DOHH2 (cell line): Measurements from ENCODE around the gene BBS12.

Experiments used
- EZH2phosphoT487 ChIP-seq: fragments of 200-600 bp; sonication (generic); IDR thresholded peaks from 2 replicates; pipeline ENCODE4 v1.6.1; 2017; ENCODE audit warnings: borderline replicate concordance, mild to moderate bottlenecking, antibody characterized with exemption, low read length, moderate library complexity, mixed read lengths
- TF ChIP-seq, protein P1 (sequence below): fragments of 200-600 bp; sonication (generic); IDR thresholded peaks from one replicate; pipeline ENCODE4 v1.5.1; 2014; ENCODE audit warnings: antibody characterized with exemption, mild to moderate bottlenecking, low read depth, low read length; ENCODE audit not compliant: poor library complexity, severe bottlenecking

DNA sequence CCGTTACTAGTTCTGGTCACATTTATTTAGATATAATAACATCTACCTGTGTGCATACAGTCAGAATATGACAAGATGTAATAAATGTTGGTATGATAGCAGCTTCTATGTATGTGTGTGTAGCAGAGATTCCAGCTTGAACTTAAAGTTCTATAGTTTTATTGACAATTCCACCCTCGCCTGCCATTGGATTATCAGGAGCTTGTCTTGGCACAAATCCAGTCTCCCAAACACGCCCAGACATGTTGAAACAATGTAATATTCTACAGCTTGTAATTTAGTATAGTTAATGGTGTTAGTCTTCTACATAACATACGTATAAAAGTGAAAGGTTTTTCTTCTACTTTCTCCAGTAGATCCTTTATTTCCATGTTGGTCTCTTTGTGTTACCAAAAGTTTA lies 44.4 kb downstream of the BBS12 start:
- TF ChIP-seq, protein P1, sequence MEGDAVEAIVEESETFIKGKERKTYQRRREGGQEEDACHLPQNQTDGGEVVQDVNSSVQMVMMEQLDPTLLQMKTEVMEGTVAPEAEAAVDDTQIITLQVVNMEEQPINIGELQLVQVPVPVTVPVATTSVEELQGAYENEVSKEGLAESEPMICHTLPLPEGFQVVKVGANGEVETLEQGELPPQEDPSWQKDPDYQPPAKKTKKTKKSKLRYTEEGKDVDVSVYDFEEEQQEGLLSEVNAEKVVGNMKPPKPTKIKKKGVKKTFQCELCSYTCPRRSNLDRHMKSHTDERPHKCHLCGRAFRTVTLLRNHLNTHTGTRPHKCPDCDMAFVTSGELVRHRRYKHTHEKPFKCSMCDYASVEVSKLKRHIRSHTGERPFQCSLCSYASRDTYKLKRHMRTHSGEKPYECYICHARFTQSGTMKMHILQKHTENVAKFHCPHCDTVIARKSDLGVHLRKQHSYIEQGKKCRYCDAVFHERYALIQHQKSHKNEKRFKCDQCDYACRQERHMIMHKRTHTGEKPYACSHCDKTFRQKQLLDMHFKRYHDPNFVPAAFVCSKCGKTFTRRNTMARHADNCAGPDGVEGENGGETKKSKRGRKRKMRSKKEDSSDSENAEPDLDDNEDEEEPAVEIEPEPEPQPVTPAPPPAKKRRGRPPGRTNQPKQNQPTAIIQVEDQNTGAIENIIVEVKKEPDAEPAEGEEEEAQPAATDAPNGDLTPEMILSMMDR, result no peak
- TF ChIP-seq EZH2phosphoT487, result no peak
